HG02884 (cell line): ENCODE results near the gene ACVR1B.

ENCODE experiments used
- ATAC-seq: cut with Tn5 transposase; IDR thresholded peaks from one replicate; pipeline ENCODE4 v1.9.1; 2021; ENCODE audit warnings: mild to moderate bottlenecking, moderate library complexity; ENCODE audit not compliant: unreplicated experiment

ACVR1B gene

GRCh38 chr12:51917041-51917590 lies 34.4 kb upstream of the ACVR1B start:
- no peak for ATAC-seq

- ATAC-seq = no peak
These were observed 33.6 kb upstream of the ACVR1B start for GRCh38 chr12:51917746-51918453.

- no peak for ATAC-seq
These were observed 31.5 kb upstream of the ACVR1B start for GRCh38 chr12:51920046-51920445.

GRCh38 chr12:51921017-51921725 lies 30.3 kb upstream of the ACVR1B start:
- ATAC-seq = no peak

- ATAC-seq = no peak
These were observed 29.4 kb upstream of the ACVR1B start for GRCh38 chr12:51922146-51922545.

- no peak for ATAC-seq
These were observed 28.6 kb upstream of the ACVR1B start for GRCh38 chr12:51922762-51923505.

GRCh38 chr12:51923506-51924365 lies 27.8 kb upstream of the ACVR1B start:
- no peak for ATAC-seq

- no peak for ATAC-seq
These were observed 26.8 kb upstream of the ACVR1B start for GRCh38 chr12:51924551-51925319.

- no peak for ATAC-seq
These were observed 26.0 kb upstream of the ACVR1B start for GRCh38 chr12:51925346-51926063.

GRCh38 chr12:51926064-51926632 lies 25.4 kb upstream of the ACVR1B start:
- no peak for ATAC-seq

- ATAC-seq = no peak
These were observed 24.8 kb upstream of the ACVR1B start for GRCh38 chr12:51926718-51927117.

GRCh38 chr12:51932218-51933076 lies 19.1 kb upstream of the ACVR1B start:
- no peak for ATAC-seq

- ATAC-seq = no peak
These were observed 17.4 kb upstream of the ACVR1B start for GRCh38 chr12:51934080-51934479.

- ATAC-seq = no peak
These were observed 13.6 kb upstream of the ACVR1B start for GRCh38 chr12:51937926-51938325.

- no peak for ATAC-seq
These were observed 12.8 kb upstream of the ACVR1B start for GRCh38 chr12:51938726-51939125.

- no peak for ATAC-seq
These were observed 10.4 kb upstream of the ACVR1B start for GRCh38 chr12:51941011-51941581.

GRCh38 chr12:51941604-51942003 lies 9.9 kb upstream of the ACVR1B start:
- no peak for ATAC-seq

- no peak for ATAC-seq
These were observed 9.4 kb upstream of the ACVR1B start for GRCh38 chr12:51942056-51942455.
